Hair follicular keratinocyte (primary cell): ENCODE measurements around the gene PEX6. TPM values are rescaled to one million over a fixed set of nuclear protein-coding genes. Genes with fewer than 3 reads are reported as not detected.

Experiments used
- total RNA-seq: library from RNA; depleted of rRNA; stranded (reverse); fragments of >200 nt; gene quantifications from 2 replicates; pipeline ENCODE4 v1.2.3, GENCODE V29; 2015

PEX6 gene
- 28.0 and 37.4 TPM in 2 replicates for total RNA-seq

GRCh38 chr6:42978839-42979522 is at the start of gene PEX6:
PEX6 (minus strand) TSS chr6:42979181; CDS start chr6:42979150, 31 bp downstream.

DNA sequence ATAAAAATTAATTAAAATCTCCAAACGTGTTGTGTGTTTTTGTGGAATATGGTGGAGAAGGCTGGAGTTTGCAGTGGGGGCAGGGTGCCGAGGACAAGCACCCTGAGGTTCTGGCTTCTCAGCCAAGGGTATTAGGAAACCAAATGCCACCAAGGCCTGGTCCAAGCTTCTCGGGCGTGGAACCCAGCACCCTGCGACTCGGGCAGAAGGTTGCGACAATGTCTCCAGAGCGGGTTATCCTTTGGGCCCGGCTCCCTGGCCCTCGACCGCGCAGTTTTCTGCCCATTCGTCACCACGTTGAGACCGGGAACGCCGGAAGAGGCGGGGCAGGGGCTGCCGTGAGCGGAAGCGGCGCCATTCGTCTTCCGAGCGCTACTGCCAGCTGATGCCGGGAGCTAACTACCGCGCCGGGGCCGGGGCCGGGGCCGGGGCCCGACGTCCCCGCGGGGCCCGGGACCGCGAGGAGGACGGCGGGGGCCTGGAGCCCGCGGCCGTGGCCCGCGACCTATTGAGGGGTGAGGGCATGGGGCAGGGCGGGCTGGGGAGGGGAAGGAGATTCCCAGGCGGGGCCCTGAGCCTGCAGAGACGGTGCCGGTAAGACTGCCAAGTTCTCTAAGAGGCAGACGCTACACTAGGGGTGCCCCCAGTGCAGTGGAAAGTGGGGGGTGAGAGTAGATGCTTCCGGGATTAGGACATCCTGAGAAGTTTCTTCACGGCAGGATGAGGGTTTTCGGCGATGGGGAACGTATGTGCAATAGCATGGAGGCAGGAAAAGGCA is 42.5 kb upstream of the PEX6 start, which contains the start of gene RRP36:
Gene RRP36, plus strand, starts transcription at position 354 of the 778 bp plus-strand sequence. Its CDS starts 32 bp downstream, at position 386.

DNA sequence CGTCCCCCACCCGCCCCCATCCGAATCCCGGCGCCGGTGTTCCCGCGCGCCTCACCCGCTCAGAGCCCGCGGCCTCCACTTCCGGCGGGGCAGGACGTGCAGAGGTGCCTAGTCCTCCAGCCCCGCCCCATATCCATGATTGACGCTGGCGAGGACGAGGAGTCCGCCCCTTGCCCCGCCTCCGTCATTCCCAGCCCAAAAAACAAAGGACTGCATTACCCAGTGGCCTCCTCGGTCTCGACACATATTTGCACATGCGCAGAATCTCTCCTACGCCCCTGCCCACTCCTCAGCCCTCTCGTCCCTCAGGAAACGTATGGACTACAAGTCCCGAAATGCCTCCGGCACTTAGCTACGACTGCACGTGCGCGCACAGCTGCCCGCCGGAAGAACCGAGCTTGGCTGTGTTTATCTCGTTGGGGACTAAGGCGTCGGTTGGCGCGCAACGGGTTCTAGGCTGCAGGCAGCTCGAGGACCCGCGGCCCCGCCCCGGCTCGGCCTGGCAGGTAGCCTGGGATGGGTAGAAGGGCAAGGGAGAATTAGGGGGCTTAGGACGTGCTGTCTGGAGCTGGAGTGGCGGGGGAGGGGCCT is 35.0 kb upstream of the PEX6 start, which contains the start of the genes KLHDC3 and MEA1:
Gene KLHDC3, plus strand, starts transcription at position 407 of the 591 bp plus-strand sequence. CDS start 2,944 bp downstream, outside the sequence.
Gene MEA1, minus strand, starts transcription at position 104 of the 591 bp plus-strand sequence. CDS start 133 bp downstream, outside the sequence.

GRCh38 chr6:42984001-42984923 is 5.3 kb upstream of the PEX6 start, which contains the start of gene PPP2R5D:
PPP2R5D (plus strand) TSS chr6:42984570; CDS start chr6:42984678, 108 bp downstream.

DNA sequence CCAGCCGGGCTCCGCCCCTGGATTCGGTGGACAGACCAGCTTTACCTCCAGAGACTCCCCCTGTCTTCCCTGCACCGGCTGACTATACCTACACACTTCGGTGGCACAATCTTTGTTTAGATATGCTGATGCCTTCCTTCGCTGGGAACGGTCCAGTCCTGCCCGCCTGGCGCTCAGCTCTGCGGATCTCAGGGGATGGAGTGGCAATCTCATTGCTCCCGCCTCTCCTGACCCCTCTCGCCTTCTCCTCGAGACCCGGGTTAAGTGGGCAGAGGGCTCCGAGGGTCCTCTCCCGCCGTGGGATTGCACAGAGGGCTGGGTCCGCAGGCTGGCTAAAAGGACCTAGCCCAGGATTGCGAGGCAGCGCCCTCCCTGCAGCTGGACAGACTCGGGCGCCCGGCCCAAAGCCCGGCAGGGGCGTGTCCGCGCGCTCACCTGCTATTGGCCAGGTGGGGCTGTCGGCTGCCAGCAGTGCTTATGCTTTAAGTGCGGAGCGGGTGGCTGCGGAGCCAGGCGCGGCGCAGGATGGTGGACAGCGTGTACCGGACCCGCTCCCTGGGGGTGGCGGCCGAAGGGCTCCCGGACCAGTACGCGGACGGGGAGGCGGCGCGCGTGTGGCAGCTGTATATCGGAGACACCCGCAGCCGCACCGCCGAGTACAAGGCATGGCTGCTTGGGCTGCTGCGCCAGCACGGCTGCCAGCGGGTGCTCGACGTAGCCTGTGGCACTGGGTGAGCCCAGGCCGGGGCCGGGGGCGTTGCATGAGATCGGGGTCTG is 18.6 kb downstream of the PEX6 start, which contains the start of gene GNMT:
Gene GNMT, plus strand, starts transcription at position 512 of the 777 bp plus-strand sequence. Its CDS starts 14 bp downstream, at position 526.

DNA sequence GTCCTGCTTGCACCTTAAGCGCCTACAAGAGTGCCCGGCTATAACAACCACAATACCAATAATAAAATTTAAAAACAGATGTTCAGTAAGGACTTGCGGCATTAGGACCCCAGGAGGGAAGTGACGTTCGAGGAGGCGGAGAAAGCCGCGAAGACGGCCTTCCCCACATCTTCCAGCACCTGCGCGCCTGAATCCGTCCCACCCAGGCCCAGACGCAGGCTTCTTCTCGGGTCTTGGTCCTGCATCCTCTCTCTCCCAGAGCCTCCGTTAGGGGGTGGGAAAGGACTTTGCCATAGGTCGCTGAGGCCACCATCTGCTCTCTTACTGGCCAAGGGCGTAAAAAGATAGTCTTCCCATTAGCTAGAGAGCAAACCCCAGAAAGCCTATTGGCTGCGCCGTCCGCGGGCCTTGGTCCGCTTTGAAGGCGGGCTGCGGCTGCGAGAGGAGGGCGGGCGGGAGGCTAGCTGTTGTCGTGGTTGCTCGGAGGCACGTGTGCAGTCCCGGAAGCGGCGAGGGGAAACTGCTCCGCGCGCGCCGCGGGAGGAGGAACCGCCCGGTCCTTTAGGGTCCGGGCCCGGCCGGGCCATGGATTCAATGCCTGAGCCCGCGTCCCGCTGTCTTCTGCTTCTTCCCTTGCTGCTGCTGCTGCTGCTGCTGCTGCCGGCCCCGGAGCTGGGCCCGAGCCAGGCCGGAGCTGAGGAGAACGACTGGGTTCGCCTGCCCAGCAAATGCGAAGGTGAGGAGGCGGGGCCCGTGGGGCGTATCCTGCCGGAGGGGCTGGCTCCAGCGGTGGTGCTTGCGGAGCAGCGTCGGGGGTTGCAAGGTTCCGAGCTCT is 49.8 kb downstream of the PEX6 start, which contains the start of gene CNPY3:
Gene CNPY3, plus strand, starts transcription at position 495 of the 835 bp plus-strand sequence. Its CDS starts 91 bp downstream, at position 586.

GRCh38 chr6:42915732-42916131 is 63.2 kb downstream of the PEX6 start, which contains the start of gene PTCRA:
PTCRA (plus strand) TSS chr6:42916053; CDS start chr6:42916070, 17 bp downstream.

Other genes starting within 250 kb of the PEX6 start
- 33.1 and 36.2 TPM in 2 replicates for gene TBCC, start 233.1 kb downstream of the PEX6 start, total RNA-seq
- 2.1 and 4.4 TPM in 2 replicates for gene BICRAL, start 197.1 kb downstream of the PEX6 start, total RNA-seq
- 96.4 and 119 TPM in 2 replicates for gene RPL7L1, start 99.6 kb downstream of the PEX6 start, total RNA-seq
- gene PTCRA, start 63.1 kb downstream of the PEX6 start, total RNA-seq, result not detected in 2 replicates
- gene CNPY3, start 49.7 kb downstream of the PEX6 start, total RNA-seq, result 45.3 and 62.0 TPM in 2 replicates
- gene GNMT, start 18.4 kb downstream of the PEX6 start, total RNA-seq, result not detected in 2 replicates
- gene PPP2R5D, start 5.4 kb upstream of the PEX6 start, total RNA-seq, result 40.5 and 48.1 TPM in 2 replicates
- 76.3 and 99.3 TPM in 2 replicates for gene MEA1, start 34.8 kb upstream of the PEX6 start, total RNA-seq
- gene KLHDC3, start 35.1 kb upstream of the PEX6 start, total RNA-seq, result 61.0 and 76.7 TPM in 2 replicates
- 74.8 and 102 TPM in 2 replicates for gene RRP36, start 42.4 kb upstream of the PEX6 start, total RNA-seq
- gene CUL7, start 74.7 kb upstream of the PEX6 start, total RNA-seq, result 11.2 and 20.9 TPM in 2 replicates
- 42.7 and 67.2 TPM in 2 replicates for gene MRPL2, start 80.3 kb upstream of the PEX6 start, total RNA-seq
- 11.6 and 14.6 TPM in 2 replicates for gene KLC4, start 80.5 kb upstream of the PEX6 start, total RNA-seq
- 118 and 123 TPM in 2 replicates for gene PTK7, start 97.1 kb upstream of the PEX6 start, total RNA-seq
- 21.0 and 31.2 TPM in 2 replicates for gene SRF, start 192.1 kb upstream of the PEX6 start, total RNA-seq
- gene CUL9, start 203.0 kb upstream of the PEX6 start, total RNA-seq, result 27.9 and 50.4 TPM in 2 replicates